ENCODE data around the gene CHD2.

GRCh38 chr15:93029836-93030429, 129.8 kb downstream of the CHD2 start:
- TF ChIP-seq CTCF (IDR thresholded peaks at IDR 0.05) (no peak), USF2 (CRISPR knock-in tag; IDR thresholded peaks at IDR 0.05) (no peak), ESRRA (CRISPR knock-in tag; IDR thresholded peaks at IDR 0.05; ENCODE audit: borderline replicate concordance) (no peak), ZBTB21 (CRISPR knock-in tag; IDR thresholded peaks at IDR 0.05; ENCODE audit: borderline replicate concordance) (no peak), SP1 (CRISPR knock-in tag; conservative IDR thresholded peaks at IDR 0.05) (no peak), CREM (CRISPR knock-in tag; IDR thresholded peaks at IDR 0.05) (no peak), ZNF416 (CRISPR knock-in tag; IDR thresholded peaks at IDR 0.05) (no peak), ZBTB43 (CRISPR knock-in tag; IDR thresholded peaks at IDR 0.05) (no peak), GABPB1 (CRISPR knock-in tag; IDR thresholded peaks at IDR 0.05) (no peak)

Measured in WTC11 (cell line).